ENCODE data around the gene MEGF11. TPM values are rescaled to one million over a fixed set of nuclear protein-coding genes. Genes with fewer than 3 reads are reported as not detected.

MEGF11 gene
- polyA plus RNA-seq, 1 of the 3 experiments (the other 2 are of a cell fraction) = not detected

GRCh38 chr15:65994832-65995231 is 258.7 kb downstream of the MEGF11 start:
- Histone ChIP-seq H2AFZ (ENCODE audit: low read depth) (no peak overlapping the region), H3K9me2 (no peaks in the 10 kb centered on the region), H3K4me3 (ENCODE audit: low read depth in 2 of 2, low read length in 1 of 2) (no peak overlapping the region), H3K27ac (ENCODE audit: low read depth in 2 of 2, low read length in 1 of 2) (no peak overlapping the region), H3K36me3 (replicated peaks in 1 of 2; ENCODE audit: control insufficient read depth in 1 of 2, insufficient read depth in 2 of 2, low read length in 1 of 2) (no peaks in the 10 kb centered on the region), H3K79me2 (ENCODE audit: insufficient read depth) (no peaks in the 10 kb centered on the region), H3K4me1 (ENCODE audit: control insufficient read depth in 1 of 2, insufficient read depth in 2 of 2, low read depth in 1 of 2, low read length in 1 of 2) (peaks cover 0 to 30% of the 10 kb centered on the region in 2 experiments; a peak in 1 of 4 replicates), H3K9me3 (no peaks in the 10 kb centered on the region), H3K9ac (no peak overlapping the region), H3F3A (replicated peaks; ENCODE audit: insufficient read depth) (no peaks in the 10 kb centered on the region), H3K4me2 (no peak overlapping the region), H3K27me3 (ENCODE audit: insufficient read depth) (peaks cover 16% of the 10 kb centered on the region; the same call in 1 of the 2 replicates), H4K20me1 (ENCODE audit: insufficient read depth) (no peaks in the 10 kb centered on the region)
- ChIA-PET CTCF (interaction anchor here (2.1 kb wide), 1 partner anchor 12 kb away, joined by 10 read pairs; no protein-coding TSS in a partner anchor), POLR2A (no interaction called here)
- no peak for DNase-seq
- TF ChIP-seq NFIC (IDR thresholded peaks at IDR 0.05; ENCODE audit: borderline replicate concordance) (no peak), ELF1 (IDR thresholded peaks at IDR 0.05) (no peak), NRF1 (IDR thresholded peaks at IDR 0.05; ENCODE audit: low read depth, low read length) (no peak), GABPA (IDR thresholded peaks at IDR 0.05; ENCODE audit: low read depth) (no peak), JUND (IDR thresholded peaks at IDR 0.05) (no peak), PBX3 (IDR thresholded peaks at IDR 0.05) (no peak), USF1 (IDR thresholded peaks at IDR 0.05; ENCODE audit: borderline replicate concordance, low read depth) (no peak), EZH2phosphoT487 (IDR thresholded peaks at IDR 0.05; ENCODE audit: borderline replicate concordance, low read depth) (no peak), YY1 (IDR thresholded peaks at IDR 0.05; ENCODE audit: low read depth) (no peak), SMC3 (IDR thresholded peaks at IDR 0.05; ENCODE audit: low read depth, low read length) (no peak), IRF3 (IDR thresholded peaks at IDR 0.05; ENCODE audit: low read depth, low read length) (no peak), EP300 (IDR thresholded peaks at IDR 0.05; ENCODE audit: borderline replicate concordance in 1 of 2, low read depth in 1 of 2, low read length in 1 of 2) (no peak), RXRA (IDR thresholded peaks at IDR 0.05; ENCODE audit: borderline replicate concordance, low read depth) (no peak), FOSL2 (IDR thresholded peaks at IDR 0.05; ENCODE audit: borderline replicate concordance, low read depth) (no peak), CHD2 (IDR thresholded peaks at IDR 0.05; ENCODE audit: low read length, partially characterized antibody) (no peak), FOXJ3 (CRISPR knock-in tag; IDR thresholded peaks at IDR 0.05) (no peak), RCOR1 (IDR thresholded peaks at IDR 0.05; ENCODE audit: low read length) (no peak), ZBTB33 (IDR thresholded peaks at IDR 0.05; ENCODE audit: borderline replicate concordance, low read depth) (no peak)
- WGBS (ENCODE audit: low lambda C conversion rate) = 34% methylated on average over 4 of the region's 4 CpGs
